ENCODE results near the gene RALGDS. TPM values are rescaled to one million over a fixed set of nuclear protein-coding genes. Genes with fewer than 3 reads are reported as not detected.
"Not testable (repeated sequence)": the region's sequence is repeated elsewhere in the genome, so short reads cannot be mapped to it uniquely, and the experiment has no call there.

Gene RALGDS
- total RNA-seq, 1 donor from 2014 or later = 34.6 TPM

DNA sequence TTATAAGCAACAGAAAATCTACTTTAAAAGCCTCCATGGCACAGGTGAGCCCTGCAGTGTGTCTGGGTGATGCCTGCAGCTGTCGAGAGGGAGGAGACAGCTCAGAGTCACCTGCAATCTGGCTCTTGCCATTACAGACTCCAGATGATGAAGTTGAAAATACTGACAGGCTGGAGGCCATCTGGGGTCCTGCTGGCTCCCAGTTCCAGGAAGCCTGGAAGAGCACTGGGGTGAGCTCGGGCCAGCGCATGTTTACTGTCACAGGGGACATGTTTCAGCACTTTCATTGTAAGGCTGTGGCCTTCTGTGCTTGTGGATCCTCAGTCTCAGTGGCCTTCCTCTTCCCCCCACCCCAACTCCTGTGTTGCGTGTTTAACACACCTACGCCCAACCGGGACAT lies 30.9 kb downstream of the RALGDS start:
- DNase-seq (ENCODE audit: low read depth, low spot score) = no peak

DNA sequence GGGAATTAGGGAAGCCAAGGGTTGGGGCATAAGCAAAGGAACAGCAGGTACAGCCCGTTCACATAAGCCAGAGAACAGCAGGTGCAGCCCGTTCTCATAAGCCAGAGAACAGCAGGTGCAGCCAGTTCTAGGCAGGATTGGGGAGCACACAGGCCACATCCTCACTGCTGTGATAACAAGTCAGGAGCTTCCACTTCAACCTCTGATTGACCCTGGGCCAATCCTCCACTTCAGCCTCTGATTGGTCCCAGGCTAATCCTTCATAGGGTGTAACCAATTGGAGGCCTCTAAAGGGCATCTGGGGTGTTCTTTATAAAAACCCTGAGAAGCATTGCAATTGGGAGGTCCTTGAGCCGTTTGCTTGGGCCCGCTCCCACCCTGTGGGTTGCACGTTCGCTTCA lies 31.8 kb downstream of the RALGDS start:
- no peak for DNase-seq (ENCODE audit: low read depth, low spot score)

DNA sequence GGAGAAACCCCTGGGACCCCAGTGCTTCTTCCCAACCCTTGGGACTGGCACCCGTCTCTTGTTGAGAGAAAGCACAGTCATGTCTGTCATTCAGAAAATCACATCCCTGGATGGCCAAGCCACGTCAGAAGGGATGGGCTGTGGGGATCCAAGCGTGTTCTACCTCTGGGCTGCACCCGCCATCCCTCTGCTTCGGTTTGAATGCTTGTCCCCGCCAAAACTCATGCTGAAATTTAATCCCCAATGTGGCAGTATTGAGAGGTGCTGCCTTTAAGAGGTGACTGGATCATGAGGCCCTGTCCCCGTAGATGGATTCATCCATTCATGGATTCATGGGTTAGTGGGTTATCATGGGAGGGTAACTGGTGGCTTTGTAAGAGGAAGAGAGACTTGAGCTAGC lies 32.3 kb downstream of the RALGDS start:
- no peak for DNase-seq (ENCODE audit: low read depth, low spot score)

DNA sequence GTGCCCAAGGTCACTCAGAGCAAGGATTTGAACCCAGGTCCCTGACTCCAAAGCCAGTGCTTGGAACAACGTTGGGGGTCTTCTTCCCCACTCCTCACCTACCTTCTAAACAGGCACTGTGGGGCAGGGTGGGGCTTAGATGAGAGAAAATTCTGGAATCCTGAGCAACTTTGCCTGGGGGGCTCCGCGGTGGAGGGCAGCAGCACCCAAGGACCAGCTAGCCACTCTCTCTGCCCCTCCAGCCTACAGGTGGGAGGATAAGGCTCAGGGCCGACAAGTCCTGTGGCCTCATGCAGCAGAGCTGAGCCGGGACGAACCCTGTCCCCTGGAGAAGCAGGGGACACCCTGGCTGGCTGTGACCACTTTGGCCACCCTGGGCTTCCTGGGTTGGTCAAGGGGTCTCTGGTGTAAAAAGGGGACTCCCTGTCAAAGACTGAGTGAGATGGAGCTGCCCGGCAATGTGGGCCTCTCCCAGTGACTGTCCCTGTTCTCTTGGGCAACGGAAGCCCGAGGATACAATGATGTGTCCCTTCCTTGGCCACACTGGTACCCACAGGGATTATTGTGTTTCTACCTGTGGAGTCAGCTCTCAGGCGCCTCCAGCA lies 32.8 kb downstream of the RALGDS start:
- no peak for DNase-seq (ENCODE audit: low read depth, low spot score)

DNA sequence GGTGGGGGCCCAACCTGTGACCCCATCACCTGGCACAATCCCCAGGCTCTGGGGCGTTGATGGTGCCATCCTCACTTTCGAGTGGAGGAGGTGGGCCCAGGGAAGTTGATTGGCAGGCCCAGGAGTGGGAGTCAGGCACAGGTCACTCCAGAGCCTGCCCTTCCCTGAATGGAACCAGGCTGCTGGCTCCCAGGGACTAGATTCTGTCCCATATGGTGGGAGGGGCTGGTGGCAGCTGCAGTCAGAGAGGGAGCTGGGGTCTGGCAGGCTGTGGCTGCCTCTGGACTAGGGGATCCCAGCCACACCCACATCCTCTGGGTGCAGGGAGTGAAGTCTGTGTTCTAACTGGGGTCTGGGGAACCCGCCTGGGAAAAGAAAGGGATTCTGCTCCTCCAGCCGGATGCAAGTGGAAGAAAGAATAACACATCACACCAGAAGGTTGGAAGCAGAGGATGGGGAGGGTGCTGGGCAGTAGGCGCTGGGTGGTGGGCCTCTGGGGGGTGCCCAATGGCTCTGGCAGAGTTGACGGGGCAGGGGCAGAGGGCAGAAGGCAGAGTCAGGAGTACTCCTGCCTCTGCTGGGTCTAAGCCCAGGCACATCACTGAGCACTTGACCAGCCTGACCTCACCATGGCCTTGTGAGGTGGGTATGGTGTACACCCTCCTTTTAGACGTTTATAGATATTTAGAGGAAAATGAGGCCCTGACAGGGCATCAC lies 33.5 kb downstream of the RALGDS start:
- no peak for DNase-seq (ENCODE audit: low read depth, low spot score)

DNA sequence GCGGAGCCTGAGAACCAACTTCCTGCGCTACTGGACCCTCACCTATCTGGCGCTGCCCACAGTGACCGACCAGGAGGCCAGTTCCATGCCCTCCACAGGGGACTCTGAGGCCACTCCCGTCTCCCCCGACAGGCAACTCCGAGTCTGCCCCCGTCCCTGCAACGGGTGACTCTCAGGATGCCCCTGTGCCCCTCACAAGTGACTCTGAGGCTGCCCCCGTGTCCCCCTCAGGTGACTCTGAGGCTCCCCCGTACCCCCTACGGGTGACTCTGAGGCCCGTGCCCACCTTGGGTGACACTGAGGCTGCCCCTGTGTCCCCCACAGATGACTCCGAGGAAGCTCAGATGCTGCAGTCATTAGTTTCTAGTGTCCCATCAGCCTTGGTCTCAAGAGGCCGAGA lies 34.1 kb downstream of the RALGDS start:
- DNase-seq (ENCODE audit: low read depth, low spot score) = no peak

DNA sequence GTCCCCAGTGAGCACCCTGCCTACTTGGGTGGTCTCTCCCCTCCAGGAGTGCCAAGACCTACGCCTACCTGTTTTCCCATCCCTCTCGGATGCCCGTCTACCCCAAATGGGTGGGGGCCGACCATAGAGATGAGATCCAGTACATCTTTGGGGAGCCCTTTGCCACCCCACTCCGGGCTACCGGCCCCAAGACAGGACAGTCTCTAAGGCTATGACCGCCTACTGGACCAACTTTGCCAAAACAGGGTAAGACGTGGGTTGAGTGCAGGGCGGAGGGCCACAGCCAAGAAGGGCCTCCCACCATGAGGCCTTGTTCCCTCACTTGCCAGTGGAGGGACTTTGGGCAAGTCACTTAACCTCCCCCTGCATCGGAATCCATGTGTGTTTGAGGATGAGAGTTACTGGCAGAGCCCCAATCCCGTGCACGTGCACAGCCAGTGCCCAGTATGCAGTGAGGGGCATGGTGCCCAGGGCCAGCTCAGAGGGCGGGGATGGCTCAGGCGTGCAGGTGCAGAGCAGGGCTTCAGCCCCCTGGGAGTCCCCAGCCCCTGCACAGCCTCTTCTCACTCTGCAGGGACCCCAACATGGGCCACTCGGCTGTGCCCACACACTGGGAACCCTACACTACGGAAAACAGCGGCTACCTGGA lies 34.7 kb downstream of the RALGDS start:
- not testable (repeated sequence) for DNase-seq (ENCODE audit: low read depth, low spot score)

DNA sequence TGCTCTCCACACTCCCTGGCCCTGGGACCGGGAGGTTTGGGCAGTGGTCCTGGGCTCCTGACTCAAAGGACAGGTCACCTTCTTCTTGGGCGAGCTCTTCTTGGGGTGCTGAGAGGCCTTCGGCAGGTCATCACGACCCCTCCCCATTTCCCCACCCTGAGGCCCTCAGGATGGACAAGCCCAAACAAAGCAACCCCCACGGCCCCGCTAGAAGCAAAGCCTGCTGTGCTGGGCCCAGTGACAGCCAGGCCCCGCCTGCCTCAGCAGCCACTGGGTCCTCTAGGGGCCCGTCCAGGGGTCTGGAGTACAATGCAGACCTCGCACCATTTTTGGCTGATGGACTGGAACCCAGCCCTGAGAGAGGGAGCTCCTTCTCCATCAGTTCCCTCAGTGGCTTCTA lies 37.4 kb downstream of the RALGDS start:
- not testable (repeated sequence) for DNase-seq (ENCODE audit: low read depth, low spot score)

DNA sequence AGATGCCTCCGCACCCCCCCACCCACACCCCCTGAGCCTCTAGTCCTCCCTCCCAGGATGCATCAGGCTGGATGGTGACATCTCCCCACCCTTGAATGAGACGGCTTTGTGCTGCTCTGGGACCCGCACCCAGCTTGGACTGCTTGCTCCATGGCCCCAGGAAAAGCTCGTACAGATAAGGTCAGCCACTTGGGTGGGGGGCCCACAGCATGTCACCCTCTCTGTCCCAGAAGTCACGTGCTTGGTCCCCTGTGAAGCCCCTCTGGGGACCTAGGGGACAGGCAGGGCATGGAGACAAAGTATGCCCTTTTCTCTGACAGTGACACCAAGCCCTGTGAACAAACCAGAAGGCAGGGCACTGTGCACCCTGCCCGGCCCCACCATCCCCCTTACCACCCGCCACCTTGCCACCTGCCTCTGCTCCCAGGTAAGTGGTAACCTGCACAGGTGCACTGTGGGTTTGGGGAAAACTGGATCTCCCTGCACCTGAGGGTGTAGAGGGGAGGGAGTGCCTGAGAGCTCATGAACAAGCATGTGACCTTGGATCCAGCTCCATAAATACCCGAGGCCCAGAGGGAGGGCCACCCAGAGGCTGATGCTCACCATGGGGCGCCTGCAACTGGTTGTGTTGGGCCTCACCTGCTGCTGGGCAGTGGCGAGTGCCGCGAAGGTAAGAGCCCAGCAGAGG lies 38.9 kb downstream of the RALGDS start:
- not testable (repeated sequence) for DNase-seq (ENCODE audit: low read depth, low spot score)

DNA sequence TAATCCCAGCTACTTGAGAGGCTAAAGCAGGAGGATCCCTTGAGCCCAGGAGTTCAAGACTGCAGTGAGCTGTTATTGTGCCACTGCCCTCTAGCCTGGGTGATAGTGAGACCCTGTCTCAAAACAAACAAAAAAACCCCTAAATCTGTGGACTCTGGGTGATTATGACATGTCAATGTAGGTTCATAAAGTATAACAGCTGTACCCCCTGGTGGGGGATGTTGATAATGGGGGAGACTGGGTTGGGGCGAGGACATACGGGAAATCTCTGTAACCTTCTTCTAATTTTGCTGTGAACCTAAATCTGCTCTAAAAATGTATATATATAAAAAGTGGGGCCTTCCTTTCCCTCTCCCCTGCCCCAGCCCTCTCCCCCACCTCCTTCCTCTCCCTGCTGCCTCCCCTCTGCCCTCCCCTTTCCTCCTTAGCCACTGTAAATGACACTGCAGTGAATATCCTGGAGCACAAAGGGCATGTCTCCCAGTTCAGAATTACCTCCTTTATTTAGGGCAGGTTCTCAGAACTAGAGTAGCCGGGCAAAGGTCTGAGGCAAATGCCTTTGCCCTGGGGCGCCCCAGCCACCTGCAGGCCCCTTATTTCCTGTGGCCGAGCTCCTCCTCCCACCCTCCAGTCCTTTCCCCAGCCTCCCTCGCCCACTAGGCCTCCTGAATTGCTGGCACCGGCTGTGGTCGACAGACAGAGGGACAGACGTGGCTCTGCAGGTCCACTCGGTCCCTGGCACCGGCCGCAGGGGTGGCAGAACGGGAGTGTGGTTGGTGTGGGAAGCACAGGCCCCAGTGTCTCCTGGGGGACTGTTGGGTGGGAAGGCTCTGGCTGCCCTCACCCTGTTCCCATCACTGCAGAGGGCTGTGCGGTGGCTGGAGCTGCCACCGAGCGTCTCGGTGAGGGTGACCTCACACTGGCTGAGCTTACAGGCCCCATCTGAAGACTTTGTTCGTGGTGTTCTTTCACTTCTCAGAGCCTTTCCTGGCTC lies 40.0 kb downstream of the RALGDS start:
- DNase-seq (ENCODE audit: low read depth, low spot score) = not testable (repeated sequence)

DNA sequence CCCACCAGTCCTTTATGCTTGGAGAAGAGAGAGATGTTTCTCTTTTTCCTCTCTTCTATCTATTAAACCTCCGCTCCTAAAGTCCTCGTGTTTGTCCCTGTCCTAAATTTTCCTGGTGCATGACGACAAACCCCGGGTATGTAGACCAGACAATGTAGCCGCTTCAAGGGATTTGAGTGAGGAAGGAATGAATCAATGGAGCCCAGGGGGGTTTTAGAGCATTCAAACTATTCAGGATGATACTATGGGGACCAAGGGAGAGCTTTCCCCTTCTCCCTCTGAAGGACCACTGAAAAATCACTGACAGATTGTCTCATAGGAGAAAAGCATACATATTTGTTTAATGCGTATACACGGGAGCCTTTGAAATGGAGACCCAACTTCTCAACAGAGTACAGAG lies 40.9 kb downstream of the RALGDS start:
- no peak for DNase-seq (ENCODE audit: low read depth, low spot score)

DNA sequence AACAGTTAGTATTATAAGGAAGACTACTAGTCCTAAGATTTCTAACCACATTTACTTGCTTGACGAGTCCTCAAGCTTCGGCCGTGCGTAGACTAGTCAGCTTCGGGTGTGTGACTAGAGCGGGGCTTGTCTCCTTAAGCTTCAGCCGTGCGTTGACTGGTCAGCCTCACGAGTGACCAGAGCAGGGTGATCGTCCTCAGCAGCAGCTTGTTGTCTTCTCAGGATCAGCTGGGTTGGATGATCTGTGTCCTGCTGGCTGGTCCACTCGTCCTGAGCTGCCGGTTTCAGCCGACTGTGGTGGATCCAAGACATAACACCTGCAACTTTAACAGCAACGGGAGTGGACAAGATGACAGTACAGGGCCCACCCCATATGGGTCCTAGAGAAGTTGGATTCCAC lies 42.6 kb downstream of the RALGDS start:
- DNase-seq (ENCODE audit: low read depth, low spot score) = no peak

DNA sequence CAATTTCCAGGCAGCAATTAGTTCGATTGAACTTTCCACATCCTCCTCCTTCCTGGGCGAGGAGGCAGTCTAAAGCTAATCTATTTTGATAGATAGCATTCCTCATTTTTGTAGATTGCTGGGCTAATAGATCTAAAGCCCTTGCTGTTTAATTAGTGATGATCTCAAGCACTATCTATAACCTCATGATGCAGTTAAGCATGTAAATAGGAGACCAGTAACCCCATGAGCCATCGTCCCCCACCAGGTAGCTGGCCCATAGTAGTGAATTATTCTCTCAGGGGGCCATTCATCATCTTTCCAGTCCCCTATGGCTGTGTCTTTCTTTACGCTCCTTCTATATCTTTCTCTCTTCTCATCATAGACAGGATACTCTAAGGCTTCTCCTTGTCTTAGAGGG lies 44.3 kb downstream of the RALGDS start:
- no peak for DNase-seq (ENCODE audit: low read depth, low spot score)

DNA sequence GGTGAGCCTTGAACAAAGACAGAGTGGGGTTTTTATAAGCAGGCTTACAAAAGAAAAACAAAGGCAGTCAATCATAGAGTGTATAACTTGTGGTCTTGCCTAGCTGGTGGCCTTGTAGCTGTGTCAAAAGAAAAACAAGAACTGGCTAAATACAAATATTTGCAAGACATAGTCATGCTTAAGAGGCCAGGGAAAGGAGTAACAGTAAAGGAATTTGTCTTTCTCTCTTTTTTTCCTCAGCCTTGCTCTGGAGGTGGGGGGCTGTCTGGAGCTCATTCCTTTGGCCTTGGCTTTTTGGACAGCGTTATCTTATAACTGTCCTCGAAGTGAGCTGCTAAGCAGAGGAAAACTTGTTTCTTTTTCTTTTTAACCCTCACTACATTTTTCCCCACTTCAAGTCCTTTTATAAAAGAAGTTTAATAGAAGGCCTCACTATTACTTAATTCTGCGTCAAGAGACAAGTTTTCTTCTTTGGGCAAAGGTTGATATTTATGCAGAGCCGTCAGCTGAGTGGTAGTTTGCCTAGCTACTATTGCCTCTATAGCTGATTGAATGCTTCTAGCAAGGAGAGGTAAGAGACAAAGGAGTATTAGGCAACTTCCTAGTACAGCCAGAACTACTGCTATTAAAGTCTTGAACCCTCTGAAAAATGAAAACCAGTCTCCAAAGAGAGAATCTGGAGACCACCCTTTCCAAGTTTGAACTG lies 45.0 kb downstream of the RALGDS start:
- no peak for DNase-seq (ENCODE audit: low read depth, low spot score)

DNA sequence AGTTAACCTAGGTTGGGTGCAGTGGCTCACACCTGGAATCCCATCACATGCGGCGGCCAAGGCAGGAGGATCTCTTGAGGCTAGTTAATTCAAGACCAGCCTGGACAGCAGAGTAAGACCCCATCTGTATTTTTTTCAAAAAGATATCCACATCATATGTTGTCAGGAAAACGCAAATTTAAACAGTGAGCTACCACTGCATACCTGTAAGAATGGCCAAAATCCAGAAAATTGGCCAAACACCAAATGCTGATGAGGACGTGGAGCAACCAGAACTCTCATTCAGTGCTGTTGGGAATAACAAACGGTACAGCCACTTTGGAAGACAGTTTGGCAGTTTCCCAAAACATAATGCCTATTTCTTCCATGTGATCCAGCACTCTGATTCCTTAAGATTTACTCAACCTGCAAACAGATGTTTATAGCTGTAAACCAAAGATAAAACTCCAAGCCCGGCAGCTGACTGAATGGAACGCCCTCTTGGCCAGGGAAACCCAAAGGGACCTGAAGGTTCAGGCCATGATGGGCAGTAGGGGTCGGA lies 46.9 kb downstream of the RALGDS start:
- DNase-seq (ENCODE audit: low read depth, low spot score) = no peak

DNA sequence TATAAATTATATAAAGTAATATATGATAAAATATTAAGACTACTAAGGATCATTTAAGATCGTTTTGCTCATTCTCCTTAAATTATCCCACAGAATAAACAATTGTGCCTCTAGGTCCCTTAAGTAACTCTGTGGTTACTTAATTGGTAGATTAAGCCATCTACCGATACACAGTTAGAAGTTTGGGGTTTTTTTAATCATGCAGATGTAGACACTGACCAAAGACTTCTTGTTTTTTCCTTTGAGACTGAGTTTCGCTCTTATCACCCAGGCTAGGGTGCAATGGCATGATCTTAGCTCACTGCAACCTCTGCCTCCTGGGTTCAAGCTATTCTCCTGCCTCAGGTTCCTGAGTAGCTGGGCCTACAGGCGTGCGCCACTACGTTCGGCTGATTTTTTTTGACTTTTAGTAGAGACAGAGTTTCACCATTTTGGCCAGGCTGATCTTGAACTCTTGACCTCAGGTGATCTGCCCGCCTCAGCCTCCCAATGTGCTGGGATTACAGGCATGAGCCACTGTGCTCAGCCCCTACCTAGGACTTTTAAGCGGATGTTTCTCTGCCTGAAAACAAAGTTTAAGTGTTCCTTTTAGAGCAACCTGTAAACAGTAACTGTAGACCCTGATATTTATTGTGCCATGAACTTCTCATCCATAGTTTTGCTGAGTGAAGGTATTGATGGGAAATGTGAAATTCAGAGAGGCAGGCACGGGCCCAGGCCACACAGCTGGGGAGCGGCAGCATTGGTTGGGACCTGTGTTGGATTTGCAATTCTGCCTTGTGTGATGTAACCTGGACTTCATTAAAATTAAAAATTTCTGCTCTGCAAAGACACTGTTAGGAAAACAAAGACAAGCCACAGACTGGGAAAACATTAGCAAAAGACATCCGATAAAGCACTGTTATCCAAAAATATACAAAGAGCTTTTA lies 47.7 kb downstream of the RALGDS start:
- DNase-seq (ENCODE audit: low read depth, low spot score) = no peak

DNA sequence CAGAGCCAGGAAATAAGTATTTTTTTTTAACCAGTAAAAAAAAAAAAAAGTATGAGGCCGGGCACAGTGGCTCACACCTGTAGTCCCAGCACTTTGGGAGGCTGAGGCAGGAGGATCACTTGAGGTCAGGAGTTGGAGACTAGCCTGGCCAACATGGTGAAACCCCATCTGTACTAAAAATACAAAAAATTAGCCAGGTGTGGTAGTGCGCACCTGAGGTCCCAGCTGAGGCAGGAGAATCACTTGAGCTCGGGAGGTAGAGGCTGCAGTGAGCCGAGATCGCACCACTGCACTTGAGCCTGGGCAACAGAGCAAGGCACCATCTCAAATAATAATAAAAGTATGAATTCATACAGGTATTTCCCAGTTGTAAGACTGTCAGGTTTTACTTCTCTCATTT lies 48.8 kb downstream of the RALGDS start:
- not testable (repeated sequence) for DNase-seq (ENCODE audit: low read depth, low spot score)

DNA sequence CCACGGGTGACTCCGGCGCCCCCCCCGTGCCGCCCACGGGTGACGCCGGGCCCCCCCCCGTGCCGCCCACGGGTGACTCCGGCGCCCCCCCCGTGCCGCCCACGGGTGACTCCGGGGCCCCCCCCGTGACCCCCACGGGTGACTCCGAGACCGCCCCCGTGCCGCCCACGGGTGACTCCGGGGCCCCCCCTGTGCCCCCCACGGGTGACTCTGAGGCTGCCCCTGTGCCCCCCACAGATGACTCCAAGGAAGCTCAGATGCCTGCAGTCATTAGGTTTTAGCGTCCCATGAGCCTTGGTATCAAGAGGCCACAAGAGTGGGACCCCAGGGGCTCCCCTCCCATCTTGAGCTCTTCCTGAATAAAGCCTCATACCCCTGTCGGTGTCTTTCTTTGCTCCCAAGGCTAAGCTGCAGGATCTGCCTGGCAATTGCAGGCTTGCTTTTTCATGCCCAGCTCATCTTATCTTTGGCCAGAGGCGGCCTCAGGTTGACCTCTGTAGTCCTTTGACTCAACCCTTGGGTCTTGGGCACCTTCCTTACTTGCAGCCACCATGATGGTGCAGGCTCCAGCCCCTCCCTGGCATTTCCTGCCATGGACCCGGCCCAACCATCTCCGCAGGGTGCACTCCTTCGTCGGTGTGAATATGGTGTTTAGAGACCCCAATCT lies 49.4 kb downstream of the RALGDS start:
- DNase-seq (ENCODE audit: low read depth, low spot score) = no peak
